Mesendoderm (in vitro differentiated cells): ENCODE data around the gene UBAP1.

ENCODE experiments used
- DNase-seq: peaks from one replicate; pipeline ENCODE4 v3.0.0; 2013
- H2AK5ac ChIP-seq: 2 replicates; pipeline ENCODE4 v1.6.1; 2013; ENCODE audit warnings: low read length, inconsistent platforms
- H2BK120ac ChIP-seq: 2 replicates; pipeline ENCODE4 v1.6.1; 2013; ENCODE audit warnings: low read depth, mild to moderate bottlenecking, low read length, moderate library complexity, mixed read lengths
- H2BK15ac ChIP-seq: replicated peaks from 2 replicates; pipeline ENCODE4 v1.6.1; 2013; ENCODE audit warnings: low read depth, mild to moderate bottlenecking, moderate library complexity
- H2BK5ac ChIP-seq: 2 replicates; pipeline ENCODE4 v1.6.1; 2013; ENCODE audit warnings: low read length, inconsistent platforms
- H3K18ac ChIP-seq: 2 replicates; pipeline ENCODE4 v1.6.1; 2013; ENCODE audit warnings: mild to moderate bottlenecking, low read length, mixed read lengths
- H3K23ac ChIP-seq: one replicate; pipeline ENCODE4 v1.6.1; 2013; ENCODE audit warnings: low read length
- H3K27ac ChIP-seq: 2 replicates; pipeline ENCODE4 v1.5.1; 2013; ENCODE audit warnings: low read depth, mild to moderate bottlenecking, inconsistent platforms, low read length, moderate library complexity
- H3K27me3 ChIP-seq: 2 replicates; pipeline ENCODE4 v1.6.1; 2013; ENCODE audit warnings: low read length, control low read depth, mild to moderate bottlenecking, inconsistent platforms; ENCODE audit not compliant: insufficient read depth, poor library complexity
- H3K36me3 ChIP-seq: 2 replicates; pipeline ENCODE4 v1.6.1; 2013; ENCODE audit warnings: low read length, inconsistent platforms; ENCODE audit not compliant: control insufficient read depth, insufficient read depth
- H3K4ac ChIP-seq: one replicate; pipeline ENCODE4 v1.6.1; 2013; ENCODE audit warnings: low read depth, mild to moderate bottlenecking, low read length, moderate library complexity
- H3K4me1 ChIP-seq: 2 replicates; pipeline ENCODE4 v1.6.1; 2013; ENCODE audit warnings: low read depth, low read length, inconsistent platforms; ENCODE audit not compliant: control insufficient read depth
- H3K4me2 ChIP-seq: 2 replicates; pipeline ENCODE4 v1.6.1; 2013; ENCODE audit warnings: low read length
- H3K4me3 ChIP-seq: 2 replicates; pipeline ENCODE4 v1.5.1; 2013; ENCODE audit warnings: mild to moderate bottlenecking, low read length
- H3K56ac ChIP-seq: one replicate; pipeline ENCODE4 v1.6.1; 2013; ENCODE audit warnings: low read length
- H3K79me1 ChIP-seq: 2 replicates; pipeline ENCODE4 v1.6.1; 2013; ENCODE audit warnings: low read length, inconsistent platforms
- H3K79me2 ChIP-seq: 2 replicates; pipeline ENCODE4 v1.6.1; 2013; ENCODE audit warnings: mild to moderate bottlenecking, low read length; ENCODE audit not compliant: control insufficient read depth, insufficient read depth
- H3K9ac ChIP-seq: 2 replicates; pipeline ENCODE4 v1.6.1; 2013; ENCODE audit warnings: low read length, inconsistent platforms
- H4K5ac ChIP-seq: one replicate; pipeline ENCODE4 v1.6.1; 2013; ENCODE audit warnings: low read length
- H4K8ac ChIP-seq: one replicate; pipeline ENCODE4 v1.6.1; 2013; ENCODE audit warnings: low read depth, mild to moderate bottlenecking, control low read depth, low read length, moderate library complexity
- WGBS: extraction: QIAGEN DNeasy Blood & Tissue Kit; methylation state at CpG from one replicate; pipeline ENCODE4 v1.1.7; 2013; ENCODE audit warnings: low lambda C conversion rate, missing lambda C conversion rate; ENCODE audit not compliant: insufficient coverage; ENCODE audit errors: extremely low coverage; 5-methylcytosine and 5-hydroxymethylcytosine counted together

The UBAP1 gene

GRCh38 chr9:34254141-34254913 is 75.5 kb downstream of the UBAP1 start:
- Histone ChIP-seq H2BK5ac (no peak overlapping the region), H3K4ac (no peak overlapping the region), H2AK5ac (no peak overlapping the region), H3K79me2 (no peaks in the 10 kb centered on the region), H2BK120ac (no peak overlapping the region), H3K56ac (no peak overlapping the region), H3K9ac (no peak overlapping the region), H4K8ac (no peak overlapping the region), H3K18ac (no peak overlapping the region), H3K4me2 (no peak overlapping the region), H3K23ac (no peak overlapping the region), H3K36me3 (peaks cover 1% of the 10 kb centered on the region), H3K79me1 (no peaks in the 10 kb centered on the region), H3K27me3 (no peaks in the 10 kb centered on the region), H3K27ac (no peak overlapping the region), H3K4me1 (no peaks in the 10 kb centered on the region), H3K4me3 (no peak overlapping the region), H2BK15ac (no peak overlapping the region), H4K5ac (no peak overlapping the region)
- no peak for DNase-seq
- WGBS, result no CpG with 5 or more reads among the region's 16 CpGs

GRCh38 chr9:34254966-34255825 is 76.4 kb downstream of the UBAP1 start:
- Histone ChIP-seq H2BK120ac (no peak overlapping the region), H3K4me1 (no peaks in the 10 kb centered on the region), H2BK15ac (no peak overlapping the region), H3K4me3 (no peak overlapping the region), H4K5ac (no peak overlapping the region), H3K56ac (no peak overlapping the region), H2AK5ac (no peak overlapping the region), H2BK5ac (no peak overlapping the region), H3K79me2 (no peaks in the 10 kb centered on the region), H3K4me2 (no peak overlapping the region), H3K27me3 (no peaks in the 10 kb centered on the region), H3K23ac (no peak overlapping the region), H3K9ac (no peak overlapping the region), H3K18ac (no peak overlapping the region), H3K4ac (no peak overlapping the region), H3K79me1 (no peaks in the 10 kb centered on the region), H3K27ac (no peak overlapping the region), H3K36me3 (peaks cover 3% of the 10 kb centered on the region), H4K8ac (no peak overlapping the region)
- no CpG with 5 or more reads among the region's 10 CpGs for WGBS
- no peak for DNase-seq

GRCh38 chr9:34256104-34256503 is 77.3 kb downstream of the UBAP1 start:
- Histone ChIP-seq H3K4me1 (no peaks in the 10 kb centered on the region), H3K9ac (no peak overlapping the region), H2BK5ac (no peak overlapping the region), H3K56ac (no peak overlapping the region), H3K4ac (no peak overlapping the region), H3K79me1 (no peaks in the 10 kb centered on the region), H3K27me3 (no peaks in the 10 kb centered on the region), H3K4me3 (no peak overlapping the region), H3K79me2 (no peaks in the 10 kb centered on the region), H2BK15ac (no peak overlapping the region), H3K23ac (no peak overlapping the region), H3K4me2 (no peak overlapping the region), H2AK5ac (no peak overlapping the region), H3K36me3 (peaks cover 3% of the 10 kb centered on the region), H2BK120ac (no peak overlapping the region), H4K8ac (no peak overlapping the region), H3K18ac (no peak overlapping the region), H3K27ac (no peak overlapping the region), H4K5ac (no peak overlapping the region)
- DNase-seq, result peak; percentile 17
- WGBS, result no CpG with 5 or more reads among the region's 6 CpGs

GRCh38 chr9:34256987-34257585 is 78.2 kb downstream of the UBAP1 start:
- DNase-seq, result no peak
- H2BK120ac ChIP-seq, result no peak overlapping the region
- H3K27ac ChIP-seq, result no peak overlapping the region
- H3K4me1 ChIP-seq, result no peaks in the 10 kb centered on the region
- no peak overlapping the region for H4K8ac ChIP-seq
- no peak overlapping the region for H3K23ac ChIP-seq
- H3K4me3 ChIP-seq, result no peak overlapping the region
- no peaks in the 10 kb centered on the region for H3K27me3 ChIP-seq
- peaks cover 3% of the 10 kb centered on the region for H3K36me3 ChIP-seq
- no peak overlapping the region for H2BK5ac ChIP-seq
- no peak overlapping the region for H3K9ac ChIP-seq
- H2AK5ac ChIP-seq, result no peak overlapping the region
- no peaks in the 10 kb centered on the region for H3K79me2 ChIP-seq
- no peak overlapping the region for H3K4ac ChIP-seq
- H3K18ac ChIP-seq, result no peak overlapping the region
- no peak overlapping the region for H3K4me2 ChIP-seq
- H4K5ac ChIP-seq, result no peak overlapping the region
- no peaks in the 10 kb centered on the region for H3K79me1 ChIP-seq
- WGBS, result no CpG with 5 or more reads among the region's 11 CpGs
- no peak overlapping the region for H3K56ac ChIP-seq
- H2BK15ac ChIP-seq, result no peak overlapping the region

GRCh38 chr9:34259315-34259714 is 80.5 kb downstream of the UBAP1 start:
- Histone ChIP-seq H2BK5ac (no peak overlapping the region), H3K4ac (no peak overlapping the region), H3K4me1 (no peaks in the 10 kb centered on the region), H2BK120ac (no peak overlapping the region), H3K18ac (no peak overlapping the region), H3K9ac (no peak overlapping the region), H4K8ac (no peak overlapping the region), H2BK15ac (no peak overlapping the region), H3K79me1 (no peaks in the 10 kb centered on the region), H2AK5ac (no peak overlapping the region), H3K4me3 (no peak overlapping the region), H3K23ac (no peak overlapping the region), H3K27me3 (no peaks in the 10 kb centered on the region), H3K79me2 (no peaks in the 10 kb centered on the region), H3K4me2 (no peak overlapping the region), H3K27ac (no peak overlapping the region), H3K36me3 (peaks cover 3% of the 10 kb centered on the region), H4K5ac (no peak overlapping the region), H3K56ac (no peak overlapping the region)
- no CpG with 5 or more reads among the region's 10 CpGs for WGBS
- DNase-seq, result no peak
